HG03025 (cell line): ENCODE data around the gene DBNL.
"Not testable (repeated sequence)": the region's sequence is repeated elsewhere in the genome, so short reads cannot be mapped to it uniquely, and the experiment has no call there.

ENCODE experiments used
- ATAC-seq: cut with Tn5 transposase; IDR thresholded peaks from one replicate; pipeline ENCODE4 v1.9.1; 2021; ENCODE audit warnings: mild to moderate bottlenecking, moderate library complexity; ENCODE audit not compliant: unreplicated experiment, low FRiP score

The DBNL gene

GRCh38 chr7:44044315-44045225, at the start of gene DBNL:
Gene DBNL, plus strand, starts transcription at chr7:44044702. Its CDS starts 36 bp downstream, at chr7:44044738.
- peak; percentile 60 for ATAC-seq

- not testable (repeated sequence) for ATAC-seq
Measured at GRCh38 chr7:43997532-43997931, 47.0 kb upstream of the DBNL start, which contains the start of gene SPDYE1. Gene SPDYE1, plus strand, starts transcription at chr7:43997897. Its CDS starts 2,053 bp downstream, at chr7:43999950.

GRCh38 chr7:44012081-44012480, 32.4 kb upstream of the DBNL start:
- not testable (repeated sequence) for ATAC-seq

GRCh38 chr7:44015090-44015489, 29.4 kb upstream of the DBNL start:
- not testable (repeated sequence) for ATAC-seq

DNA sequence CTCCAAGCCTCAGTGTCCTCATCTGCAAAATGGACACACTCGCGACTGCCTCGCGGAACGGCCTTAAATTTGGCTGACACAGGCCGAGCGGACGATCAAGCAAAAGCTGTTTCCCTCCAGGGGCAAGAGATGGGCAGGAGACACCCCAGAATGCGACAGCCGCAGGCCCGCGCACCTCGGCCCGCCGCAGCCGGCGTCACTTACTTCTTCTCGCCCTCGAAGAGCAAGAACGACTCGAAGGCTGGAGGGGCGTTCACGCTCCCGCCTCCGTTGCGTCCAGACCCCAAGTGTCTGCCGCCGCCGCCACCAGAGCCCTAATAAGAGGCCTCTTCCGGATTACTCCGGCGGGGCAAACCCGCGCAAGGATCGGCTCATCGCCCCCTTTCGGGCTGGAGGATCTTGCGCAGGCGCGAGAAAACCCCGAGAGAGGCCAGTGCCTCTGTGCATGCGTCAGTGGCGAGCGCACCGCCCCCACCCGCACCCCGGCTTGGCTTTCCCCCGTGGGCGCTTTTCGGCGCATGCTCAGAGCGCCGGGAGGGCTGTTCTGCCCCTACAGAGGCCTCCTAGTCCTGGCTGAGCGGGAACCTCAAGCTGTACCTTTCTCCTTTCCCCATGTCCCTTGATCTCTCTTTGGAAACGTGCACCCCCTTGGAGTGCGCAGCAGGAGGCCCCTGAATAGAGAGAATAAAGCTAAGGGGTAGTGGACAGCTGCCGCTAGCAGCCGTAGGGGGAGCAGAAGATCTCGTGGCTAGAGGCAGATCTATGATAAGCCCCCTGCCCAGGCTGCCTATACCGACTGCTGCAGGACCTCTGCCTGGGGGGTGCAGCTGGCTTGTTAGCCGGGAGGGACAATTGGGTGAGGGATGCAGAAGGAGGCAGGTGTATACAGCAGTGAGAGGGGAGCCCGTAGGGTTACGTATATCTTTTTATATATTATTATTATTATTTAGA, 25.4 kb upstream of the DBNL start:
- ATAC-seq, result peak; percentile 81

DNA sequence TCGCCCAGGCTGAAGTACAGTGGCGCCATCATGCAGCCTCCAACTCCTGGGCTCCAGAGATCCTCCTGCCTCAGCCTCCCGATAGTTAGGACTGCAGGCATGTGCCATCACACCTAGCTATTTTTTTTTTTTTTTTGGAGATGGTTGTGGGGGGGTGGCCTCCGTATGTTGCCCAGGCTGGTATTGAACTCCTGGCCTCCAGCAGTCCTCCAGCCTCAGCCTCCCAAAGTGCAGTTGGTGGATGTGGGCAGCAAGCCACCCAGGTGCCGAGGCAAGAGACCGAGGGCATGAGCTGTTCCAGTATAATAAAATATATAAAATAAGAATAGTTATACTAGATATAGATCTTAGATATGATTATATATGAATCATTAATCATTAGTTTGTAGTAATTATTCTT, 24.7 kb upstream of the DBNL start:
- ATAC-seq, result not testable (repeated sequence)

- not testable (repeated sequence) for ATAC-seq
Measured at GRCh38 chr7:44022069-44022468, 22.4 kb upstream of the DBNL start.

GRCh38 chr7:44022796-44023467, 21.6 kb upstream of the DBNL start:
- ATAC-seq, result not testable (repeated sequence)

DNA sequence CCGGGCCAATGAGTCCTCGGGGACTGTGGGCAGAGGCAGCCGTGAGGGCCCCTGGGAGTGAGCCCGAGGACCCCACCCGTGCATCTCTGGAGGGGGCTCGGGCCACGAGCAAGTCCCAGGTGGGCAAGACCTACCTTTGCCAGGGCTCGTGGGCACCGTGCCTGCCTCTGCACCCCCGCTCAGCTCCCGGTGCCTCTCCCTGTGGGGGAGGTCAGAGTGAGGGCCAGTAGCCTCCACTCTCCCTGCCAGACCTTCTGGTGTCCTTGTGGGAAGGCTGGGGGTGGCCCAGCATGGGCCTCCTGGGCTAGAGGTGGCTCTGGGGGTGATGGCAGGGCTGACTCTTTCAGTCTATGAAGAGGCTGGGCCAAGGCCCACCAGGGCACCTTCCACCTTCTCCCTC, 15.1 kb upstream of the DBNL start:
- ATAC-seq, result not testable (repeated sequence)

DNA sequence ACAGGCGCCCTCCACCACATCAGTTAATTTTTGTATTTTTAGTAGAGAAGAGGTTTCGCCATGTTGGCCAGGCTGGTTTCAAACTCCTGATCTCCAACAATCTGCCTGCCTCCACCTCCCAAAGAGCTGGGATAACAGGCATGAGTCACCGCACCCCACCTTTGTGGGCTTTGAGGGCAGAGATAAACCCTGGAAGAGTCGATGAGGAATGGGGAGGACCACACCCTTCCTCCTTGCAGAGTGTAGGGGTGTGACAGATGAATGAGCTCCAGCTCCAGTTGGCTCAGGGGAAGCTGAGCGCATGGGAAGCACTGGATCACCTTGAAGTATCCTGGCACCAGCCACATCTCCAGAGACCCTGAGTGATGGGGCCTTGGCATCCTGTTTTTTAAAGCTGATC, 14.5 kb upstream of the DBNL start:
- not testable (repeated sequence) for ATAC-seq

- not testable (repeated sequence) for ATAC-seq
Measured at GRCh38 chr7:44031319-44031718, 13.2 kb upstream of the DBNL start.

DNA sequence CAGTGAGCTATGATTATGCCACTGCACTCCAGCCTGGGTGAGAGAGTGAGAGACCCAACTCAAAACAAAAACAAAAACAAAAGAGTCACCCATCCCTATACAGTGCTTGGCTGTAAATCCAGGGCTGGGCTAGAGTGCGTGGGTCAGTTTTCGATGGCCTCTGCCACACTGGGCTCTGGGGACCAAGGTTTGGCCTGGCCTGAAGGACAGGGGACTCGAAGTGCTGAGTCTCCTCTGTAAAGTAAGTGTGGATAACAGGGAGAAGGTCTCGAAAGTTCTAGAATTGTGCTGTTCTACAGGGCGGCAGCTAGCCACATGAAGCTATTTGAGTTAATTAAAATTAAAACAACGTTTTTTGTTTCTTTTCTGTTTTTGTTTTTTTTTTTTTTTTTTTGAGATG, 12.5 kb upstream of the DBNL start:
- not testable (repeated sequence) for ATAC-seq

- not testable (repeated sequence) for ATAC-seq
Measured at GRCh38 chr7:44033971-44034844, 10.3 kb upstream of the DBNL start.

DNA sequence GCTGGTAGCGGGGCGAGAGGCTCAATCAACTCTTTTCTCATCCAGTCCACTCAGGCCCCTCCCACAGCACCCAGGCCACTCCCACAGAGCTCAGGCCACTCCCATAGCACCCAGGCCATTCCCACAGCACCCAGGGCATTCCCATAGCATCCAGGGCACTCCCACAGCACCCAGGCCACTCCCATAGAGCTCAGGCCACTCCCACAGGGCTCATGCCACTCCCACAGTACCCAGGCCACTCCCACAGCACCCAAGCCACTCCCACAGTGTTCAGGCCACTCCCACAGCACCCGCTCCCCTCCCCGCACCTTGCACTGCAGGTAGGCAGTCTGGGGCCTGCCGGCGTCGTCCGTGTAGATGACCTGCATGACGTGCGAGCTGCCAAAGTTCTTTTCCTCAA, 8.1 kb upstream of the DBNL start:
- ATAC-seq, result not testable (repeated sequence)

DNA sequence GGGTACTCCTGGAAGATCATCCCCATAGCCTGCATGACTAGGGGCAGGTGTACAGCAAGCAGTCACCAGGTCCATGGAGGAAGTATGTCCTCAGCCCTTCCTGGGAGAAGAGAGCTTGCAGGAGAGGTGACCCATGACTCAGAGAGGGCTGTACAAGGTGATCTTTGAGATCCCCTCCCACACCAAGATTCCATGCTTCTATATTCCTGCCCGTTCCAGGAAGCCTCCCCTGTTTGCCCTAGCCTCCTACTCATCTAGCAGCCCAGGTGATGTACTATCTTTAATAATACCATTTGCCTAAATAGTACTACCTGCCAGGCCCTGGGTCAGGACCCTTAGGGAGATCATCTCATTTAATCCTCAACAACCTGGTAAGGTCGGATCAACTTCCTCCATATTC, 6.6 kb upstream of the DBNL start:
- not testable (repeated sequence) for ATAC-seq

- not testable (repeated sequence) for ATAC-seq
Measured at GRCh38 chr7:44038553-44038952, 5.9 kb upstream of the DBNL start.

GRCh38 chr7:44038961-44039558, 5.4 kb upstream of the DBNL start:
- ATAC-seq, result peak; percentile 54

DNA sequence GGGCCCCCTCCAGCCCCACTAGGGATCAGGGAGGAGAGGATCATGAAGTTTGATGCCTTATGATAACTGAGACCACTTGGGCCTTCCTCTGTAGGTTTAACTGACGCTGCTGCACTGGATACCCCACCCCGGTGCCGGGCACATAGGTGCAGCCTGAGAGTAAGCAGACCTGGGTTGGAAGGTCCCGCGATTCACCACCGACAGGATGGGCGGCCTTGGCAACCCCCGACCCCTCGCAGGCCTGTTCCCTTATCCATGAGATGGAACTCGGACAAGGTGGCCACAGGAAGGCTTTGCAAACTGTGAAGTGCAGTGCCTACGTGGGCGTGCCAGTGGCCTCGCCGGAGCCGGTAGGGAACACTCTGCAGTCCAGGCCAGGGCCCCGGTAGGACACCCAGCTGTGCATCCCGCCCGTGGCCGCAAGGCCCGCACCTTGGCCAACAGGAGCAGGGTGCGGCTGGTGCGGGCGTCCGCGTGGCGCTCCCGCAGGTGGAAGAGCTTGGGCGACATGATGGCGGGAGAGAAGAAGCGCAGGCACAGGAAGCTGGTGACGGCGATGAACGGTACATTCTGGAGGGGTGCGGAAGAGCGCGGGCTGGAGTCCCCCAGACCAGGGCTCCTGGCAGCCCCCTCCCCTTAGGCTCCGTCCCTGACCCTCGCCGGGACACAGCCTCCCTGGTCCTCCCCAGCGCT, 4.6 kb upstream of the DBNL start:
- not testable (repeated sequence) for ATAC-seq
